GM12872 (cell line): ENCODE data around the gene RAB11FIP2.

Experiments used
- CTCF ChIP-seq: IDR thresholded peaks from 3 replicates; pipeline ENCODE4 v1.5.1; 2011; ENCODE audit warnings: low read depth, mild to moderate bottlenecking, low read length, moderate library complexity; ENCODE audit not compliant: insufficient read depth

The RAB11FIP2 gene

GRCh38 chr10:117983961-117984360 lies 62.8 kb downstream of the RAB11FIP2 start:
- TF ChIP-seq CTCF: no peak

- no peak for TF ChIP-seq CTCF
Measured at GRCh38 chr10:117980755-117981702, 65.7 kb downstream of the RAB11FIP2 start.

GRCh38 chr10:117980216-117980615 lies 66.5 kb downstream of the RAB11FIP2 start:
- TF ChIP-seq CTCF: no peak

- TF ChIP-seq CTCF: no peak
Measured at GRCh38 chr10:117972168-117972837, 74.4 kb downstream of the RAB11FIP2 start.

GRCh38 chr10:117970962-117971361 lies 75.8 kb downstream of the RAB11FIP2 start:
- no peak for TF ChIP-seq CTCF

- TF ChIP-seq CTCF: no peak
Measured at GRCh38 chr10:117969592-117969991, 77.1 kb downstream of the RAB11FIP2 start.

GRCh38 chr10:117968354-117969182 lies 78.2 kb downstream of the RAB11FIP2 start:
- TF ChIP-seq CTCF: no peak
